ENCODE data around the gene ANLN. TPM values are rescaled to one million over a fixed set of nuclear protein-coding genes. Genes with fewer than 3 reads are reported as not detected.

Gene ANLN
- total and polyA plus RNA-seq, 2 experiments from 2014 or later: 10.1 to 56.7 TPM

DNA sequence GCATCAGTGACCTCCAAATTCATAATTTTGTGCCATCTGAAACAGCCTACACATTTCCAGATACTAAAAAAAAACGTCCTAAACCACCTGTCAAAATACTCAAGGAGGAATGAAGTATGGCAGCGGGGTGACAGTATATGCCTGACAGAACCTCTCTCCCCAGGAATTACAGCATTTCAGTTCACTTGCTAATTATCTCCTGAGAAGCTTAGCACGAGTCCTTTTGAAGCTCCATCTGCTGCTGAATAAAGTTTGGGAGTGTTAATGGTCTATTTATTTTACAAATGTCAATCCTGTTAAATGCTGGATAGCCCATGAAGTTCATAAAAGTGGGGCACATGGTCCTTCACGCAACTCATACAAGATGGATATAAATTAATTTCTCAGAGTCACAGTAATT lies 29.4 kb upstream of the ANLN start:
- Histone ChIP-seq H3K4me3 (no peak overlapping the region), H3K9me3 (ENCODE audit: low read depth) (no peaks in the 10 kb centered on the region), H3K4me1 (ENCODE audit: low read depth) (peaks cover 15% of the 10 kb centered on the region), H3K27ac (no peak overlapping the region), H3K36me3 (no peaks in the 10 kb centered on the region), H3K27me3 (peaks cover 56% of the 10 kb centered on the region)
- DNase-seq (ENCODE audit: low read depth in 1 of 2, low spot score in 1 of 2): no peak
- TF ChIP-seq, protein P1, sequence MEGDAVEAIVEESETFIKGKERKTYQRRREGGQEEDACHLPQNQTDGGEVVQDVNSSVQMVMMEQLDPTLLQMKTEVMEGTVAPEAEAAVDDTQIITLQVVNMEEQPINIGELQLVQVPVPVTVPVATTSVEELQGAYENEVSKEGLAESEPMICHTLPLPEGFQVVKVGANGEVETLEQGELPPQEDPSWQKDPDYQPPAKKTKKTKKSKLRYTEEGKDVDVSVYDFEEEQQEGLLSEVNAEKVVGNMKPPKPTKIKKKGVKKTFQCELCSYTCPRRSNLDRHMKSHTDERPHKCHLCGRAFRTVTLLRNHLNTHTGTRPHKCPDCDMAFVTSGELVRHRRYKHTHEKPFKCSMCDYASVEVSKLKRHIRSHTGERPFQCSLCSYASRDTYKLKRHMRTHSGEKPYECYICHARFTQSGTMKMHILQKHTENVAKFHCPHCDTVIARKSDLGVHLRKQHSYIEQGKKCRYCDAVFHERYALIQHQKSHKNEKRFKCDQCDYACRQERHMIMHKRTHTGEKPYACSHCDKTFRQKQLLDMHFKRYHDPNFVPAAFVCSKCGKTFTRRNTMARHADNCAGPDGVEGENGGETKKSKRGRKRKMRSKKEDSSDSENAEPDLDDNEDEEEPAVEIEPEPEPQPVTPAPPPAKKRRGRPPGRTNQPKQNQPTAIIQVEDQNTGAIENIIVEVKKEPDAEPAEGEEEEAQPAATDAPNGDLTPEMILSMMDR (IDR thresholded peaks at IDR 0.05; ENCODE audit: low read depth, low read length): no peak

DNA sequence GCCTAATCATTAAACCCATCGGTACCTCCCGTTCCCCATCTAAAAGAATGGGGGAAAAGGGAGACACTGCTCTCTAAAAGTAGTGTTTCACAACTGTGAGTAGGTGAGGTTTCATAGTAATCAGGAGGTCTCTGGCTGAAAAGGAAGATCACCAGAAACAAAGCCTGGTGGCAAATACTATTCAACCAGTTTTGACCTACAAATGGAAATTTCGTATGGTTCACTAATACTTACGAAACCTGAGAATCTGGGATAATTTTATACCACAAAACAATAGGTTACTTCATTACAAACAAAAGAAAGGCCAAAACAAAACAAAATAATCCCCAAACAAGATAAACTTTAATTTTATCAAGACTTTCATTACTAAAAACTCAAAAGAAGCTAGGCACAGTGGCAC lies 28.4 kb upstream of the ANLN start:
- Histone ChIP-seq H3K27me3 (peaks cover 65% of the 10 kb centered on the region), H3K27ac (no peak overlapping the region), H3K4me3 (no peak overlapping the region), H3K4me1 (ENCODE audit: low read depth) (peaks cover 15% of the 10 kb centered on the region), H3K36me3 (no peaks in the 10 kb centered on the region), H3K9me3 (ENCODE audit: low read depth) (no peaks in the 10 kb centered on the region)
- TF ChIP-seq, protein P1 (IDR thresholded peaks at IDR 0.05; ENCODE audit: low read depth, low read length): no peak
- no peak for DNase-seq (ENCODE audit: low read depth in 1 of 2, low spot score in 1 of 2)

DNA sequence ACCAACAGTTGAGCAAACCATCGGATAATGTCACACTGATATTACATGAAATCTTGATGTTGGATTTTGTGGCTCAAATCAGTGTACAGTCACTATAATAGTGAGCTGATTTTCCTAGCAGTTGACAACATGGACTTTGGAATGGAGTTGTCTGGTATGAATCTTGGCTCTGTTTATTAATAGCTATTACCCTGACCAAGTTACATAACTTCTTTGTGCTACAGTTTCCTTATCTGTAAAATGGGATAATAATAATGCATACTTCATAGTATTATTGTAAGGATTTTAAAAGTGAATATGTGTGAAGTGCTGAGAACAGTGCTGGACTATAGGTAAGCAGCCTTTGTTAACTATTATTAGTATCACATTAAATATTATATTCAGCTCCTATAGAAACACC lies 26.1 kb upstream of the ANLN start:
- no peak for DNase-seq (ENCODE audit: low read depth in 1 of 2, low spot score in 1 of 2)
- TF ChIP-seq, protein P1 (IDR thresholded peaks at IDR 0.05; ENCODE audit: low read depth, low read length): no peak
- Histone ChIP-seq H3K4me1 (ENCODE audit: low read depth) (peaks cover 3% of the 10 kb centered on the region), H3K9me3 (ENCODE audit: low read depth) (no peaks in the 10 kb centered on the region), H3K27me3 (peaks cover 70% of the 10 kb centered on the region), H3K36me3 (no peaks in the 10 kb centered on the region), H3K4me3 (no peak overlapping the region), H3K27ac (no peak overlapping the region)

DNA sequence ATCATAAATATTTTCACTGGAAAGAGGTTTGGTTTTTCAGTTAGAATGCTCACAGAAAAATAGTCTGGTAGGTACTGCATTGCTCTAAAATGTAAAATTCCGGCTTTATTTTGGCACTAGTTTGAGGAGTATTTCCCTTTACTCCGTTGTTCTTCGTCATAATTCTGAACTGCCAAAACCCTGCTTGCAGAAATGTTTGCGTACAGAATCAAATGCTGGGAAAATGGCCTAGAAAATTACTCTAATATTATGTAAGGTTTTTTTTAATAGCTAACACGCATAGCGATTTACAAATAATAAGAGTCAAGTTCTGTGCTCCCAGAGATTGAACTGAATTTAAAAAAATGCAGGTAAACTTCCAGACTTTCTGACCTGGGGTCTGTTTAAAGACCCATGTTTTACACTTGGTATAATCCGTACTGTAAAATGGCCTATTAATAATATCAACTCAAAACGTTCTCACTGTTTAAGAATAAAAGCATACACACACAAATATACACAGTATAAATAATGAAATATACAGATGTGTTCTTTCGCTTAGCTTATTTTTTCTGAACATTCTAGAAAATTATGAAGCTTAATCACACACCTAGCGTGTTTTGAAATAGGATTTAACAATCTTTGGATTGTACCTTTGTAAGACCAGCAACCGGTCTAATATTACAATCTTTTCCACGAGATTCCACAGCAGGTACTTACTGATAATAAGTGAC lies 23.5 kb upstream of the ANLN start:
- Histone ChIP-seq H3K27ac (no peak overlapping the region), H3K9me3 (ENCODE audit: low read depth) (no peaks in the 10 kb centered on the region), H3K4me1 (ENCODE audit: low read depth) (no peaks in the 10 kb centered on the region), H3K27me3 (peaks cover 64% of the 10 kb centered on the region), H3K4me3 (peak overlapping the region; percentile 91), H3K36me3 (no peaks in the 10 kb centered on the region)
- no peak for DNase-seq (ENCODE audit: low read depth in 1 of 2, low spot score in 1 of 2)
- TF ChIP-seq, protein P1 (IDR thresholded peaks at IDR 0.05; ENCODE audit: low read depth, low read length): no peak

DNA sequence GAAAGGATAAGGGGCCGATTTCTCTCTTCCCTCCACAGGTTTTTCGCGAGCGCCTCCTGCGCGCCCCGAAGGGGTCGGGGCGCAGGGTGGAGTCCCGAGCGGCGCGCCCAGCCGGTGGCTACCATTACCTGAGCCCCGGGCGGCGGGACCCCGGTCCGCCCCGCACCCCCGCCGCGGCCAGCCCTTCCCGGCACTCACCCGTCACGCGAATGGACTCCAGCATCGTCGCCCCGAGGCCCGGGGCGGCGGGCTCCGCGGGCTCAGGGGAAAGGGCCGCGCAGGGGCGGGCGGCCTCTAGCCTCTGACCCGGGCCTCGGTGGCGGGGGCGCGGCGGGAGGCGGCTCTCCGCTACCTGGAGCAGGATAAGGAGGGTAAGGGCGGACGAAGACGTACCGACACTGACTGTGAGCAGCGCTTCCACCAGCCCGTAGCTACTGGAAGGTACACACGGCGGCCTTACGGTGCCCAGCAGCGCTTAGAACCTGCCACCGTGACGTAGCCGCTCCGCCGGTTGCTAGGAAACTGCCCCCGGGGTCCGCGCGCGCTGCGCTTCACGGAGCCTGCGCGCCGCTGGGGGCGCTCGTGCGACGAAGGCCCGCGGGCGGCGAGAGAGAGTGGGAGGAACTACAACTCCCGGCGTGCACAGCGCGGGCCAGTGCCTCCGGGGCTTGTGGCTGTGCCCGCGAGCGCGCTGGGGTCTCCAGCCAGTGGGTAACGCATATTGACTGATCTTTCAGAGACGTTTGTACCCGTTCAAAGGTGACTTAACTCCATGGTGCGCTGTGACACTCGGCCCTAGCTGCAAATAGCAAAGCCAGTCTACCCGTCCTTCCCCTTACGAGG lies 22.7 kb upstream of the ANLN start:
- Histone ChIP-seq H3K36me3 (no peaks in the 10 kb centered on the region), H3K4me1 (ENCODE audit: low read depth) (no peaks in the 10 kb centered on the region), H3K27ac (no peak overlapping the region), H3K27me3 (peaks cover 56% of the 10 kb centered on the region), H3K9me3 (ENCODE audit: low read depth) (no peaks in the 10 kb centered on the region), H3K4me3 (peak overlapping the region; percentile 91)
- TF ChIP-seq, protein P1 (IDR thresholded peaks at IDR 0.05; ENCODE audit: low read depth, low read length): peak; percentile 87
- peak; percentile 89 to 94 for DNase-seq (ENCODE audit: low read depth in 1 of 2, low spot score in 1 of 2)
